Peyer's patch (tissue), 4 donors: ENCODE measurements around the gene PLXNC1.

Experiments used
- POLR2A ChIP-seq, 2 donors: fragments of 450-650 bp; IDR thresholded peaks; one replicate each; pipeline ENCODE4 v1.5.1; 2017; ENCODE audit warnings: antibody characterized with exemption in 2 of 2, mild to moderate bottlenecking in 2 of 2, moderate library complexity in 2 of 2
- TF ChIP-seq, protein P1 (sequence below), 6 experiments: fragments of 450-650 bp in 4 of 6; fragments of 200-600 bp in 2 of 6; sonication (generic) in 1 of 6; IDR thresholded peaks; one replicate each; pipeline ENCODE4 v1.5.1; 2017 to 2019; ENCODE audit warnings: antibody characterized with exemption in 6 of 6, mild to moderate bottlenecking in 3 of 6, moderate library complexity in 1 of 6

DNA sequence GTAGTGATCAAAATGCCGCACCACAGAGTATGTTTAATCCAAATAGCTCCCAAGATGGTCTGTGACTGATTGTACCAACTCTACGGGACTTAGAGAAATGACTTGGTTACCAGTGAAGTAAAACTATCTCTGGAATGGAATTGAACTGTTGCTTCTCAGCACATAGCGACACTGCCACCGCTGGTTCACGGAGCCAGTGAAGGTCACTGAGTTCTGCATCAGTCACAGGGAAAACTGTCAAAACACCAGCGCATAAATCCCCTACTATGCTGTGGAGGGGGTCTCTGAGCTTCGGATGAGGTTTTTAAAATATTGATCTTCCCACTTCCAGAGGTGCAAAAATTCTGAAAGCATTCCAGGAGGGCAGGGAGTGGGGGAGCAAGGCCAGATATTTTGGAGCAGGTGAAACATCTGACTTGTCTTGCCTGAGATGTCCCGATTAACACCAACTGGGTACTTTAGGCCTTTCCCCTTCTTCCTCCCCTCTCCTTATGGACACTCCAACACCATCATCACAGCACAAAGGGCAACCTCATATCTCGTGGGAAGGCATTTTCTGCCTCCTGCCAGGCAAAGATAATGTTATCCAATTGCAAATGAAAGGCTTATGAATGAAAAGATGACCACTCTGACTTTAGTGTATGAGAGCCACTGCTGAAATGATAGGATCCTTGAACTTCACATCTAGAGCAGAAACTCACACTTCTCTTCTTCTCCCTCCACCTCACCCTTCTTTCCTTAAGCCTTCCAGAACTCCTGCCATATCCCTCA is 2.0 kb upstream of the PLXNC1 start:
- TF ChIP-seq, protein P1, sequence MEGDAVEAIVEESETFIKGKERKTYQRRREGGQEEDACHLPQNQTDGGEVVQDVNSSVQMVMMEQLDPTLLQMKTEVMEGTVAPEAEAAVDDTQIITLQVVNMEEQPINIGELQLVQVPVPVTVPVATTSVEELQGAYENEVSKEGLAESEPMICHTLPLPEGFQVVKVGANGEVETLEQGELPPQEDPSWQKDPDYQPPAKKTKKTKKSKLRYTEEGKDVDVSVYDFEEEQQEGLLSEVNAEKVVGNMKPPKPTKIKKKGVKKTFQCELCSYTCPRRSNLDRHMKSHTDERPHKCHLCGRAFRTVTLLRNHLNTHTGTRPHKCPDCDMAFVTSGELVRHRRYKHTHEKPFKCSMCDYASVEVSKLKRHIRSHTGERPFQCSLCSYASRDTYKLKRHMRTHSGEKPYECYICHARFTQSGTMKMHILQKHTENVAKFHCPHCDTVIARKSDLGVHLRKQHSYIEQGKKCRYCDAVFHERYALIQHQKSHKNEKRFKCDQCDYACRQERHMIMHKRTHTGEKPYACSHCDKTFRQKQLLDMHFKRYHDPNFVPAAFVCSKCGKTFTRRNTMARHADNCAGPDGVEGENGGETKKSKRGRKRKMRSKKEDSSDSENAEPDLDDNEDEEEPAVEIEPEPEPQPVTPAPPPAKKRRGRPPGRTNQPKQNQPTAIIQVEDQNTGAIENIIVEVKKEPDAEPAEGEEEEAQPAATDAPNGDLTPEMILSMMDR (IDR thresholded peaks at IDR 0.05): no peak
- no peak for TF ChIP-seq POLR2A (IDR thresholded peaks at IDR 0.05)
